Fibroblast of the aortic adventitia (primary cell): ENCODE results near the gene EML1. TPM values are rescaled to one million over a fixed set of nuclear protein-coding genes. Genes with fewer than 3 reads are reported as not detected.

ENCODE experiments used
- DNase-seq: peaks from one replicate; pipeline ENCODE4 v3.0.0-alpha.2; 2010; ENCODE audit warnings: low read depth
- H3K4me3 ChIP-seq: 2 replicates; pipeline ENCODE4 v1.5.1; 2011; ENCODE audit warnings: low read depth, mild to moderate bottlenecking, control low read depth, low read length, moderate library complexity
- total RNA-seq: library from RNA; depleted of rRNA; stranded (reverse); fragments of >200 nt; gene quantifications from 2 replicates; pipeline ENCODE4 v1.2.3, GENCODE V29; 2012; ENCODE audit warnings: low replicate concordance
- TF ChIP-seq, protein P1 (sequence below): IDR thresholded peaks from 2 replicates; pipeline ENCODE4 v1.5.1; 2011; ENCODE audit warnings: mild to moderate bottlenecking, low read length, control low read depth, inconsistent platforms; ENCODE audit not compliant: insufficient read depth

The EML1 gene
- total RNA-seq, 1 donor: 80.3 TPM

DNA sequence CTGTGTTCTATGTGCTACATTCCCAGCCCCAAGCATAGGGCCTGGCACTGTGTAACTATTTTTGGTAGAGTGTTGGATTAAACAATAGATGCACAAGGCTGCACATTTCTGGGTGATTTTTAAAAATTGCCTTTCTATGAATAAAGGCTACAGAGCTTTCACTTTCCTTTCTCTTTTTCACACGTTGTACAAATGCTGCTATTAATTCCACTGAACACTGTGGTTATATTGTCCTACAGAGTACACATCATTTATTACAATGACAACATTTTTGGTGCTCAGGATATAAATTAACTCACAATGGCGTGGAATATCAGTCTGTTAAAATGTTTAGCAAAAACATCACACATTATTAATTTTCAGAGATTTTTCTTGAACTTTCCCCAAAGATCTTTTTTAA lies 3.6 kb upstream of the EML1 start:
- no peak overlapping the region for H3K4me3 ChIP-seq
- DNase-seq: no peak
- TF ChIP-seq, protein P1, sequence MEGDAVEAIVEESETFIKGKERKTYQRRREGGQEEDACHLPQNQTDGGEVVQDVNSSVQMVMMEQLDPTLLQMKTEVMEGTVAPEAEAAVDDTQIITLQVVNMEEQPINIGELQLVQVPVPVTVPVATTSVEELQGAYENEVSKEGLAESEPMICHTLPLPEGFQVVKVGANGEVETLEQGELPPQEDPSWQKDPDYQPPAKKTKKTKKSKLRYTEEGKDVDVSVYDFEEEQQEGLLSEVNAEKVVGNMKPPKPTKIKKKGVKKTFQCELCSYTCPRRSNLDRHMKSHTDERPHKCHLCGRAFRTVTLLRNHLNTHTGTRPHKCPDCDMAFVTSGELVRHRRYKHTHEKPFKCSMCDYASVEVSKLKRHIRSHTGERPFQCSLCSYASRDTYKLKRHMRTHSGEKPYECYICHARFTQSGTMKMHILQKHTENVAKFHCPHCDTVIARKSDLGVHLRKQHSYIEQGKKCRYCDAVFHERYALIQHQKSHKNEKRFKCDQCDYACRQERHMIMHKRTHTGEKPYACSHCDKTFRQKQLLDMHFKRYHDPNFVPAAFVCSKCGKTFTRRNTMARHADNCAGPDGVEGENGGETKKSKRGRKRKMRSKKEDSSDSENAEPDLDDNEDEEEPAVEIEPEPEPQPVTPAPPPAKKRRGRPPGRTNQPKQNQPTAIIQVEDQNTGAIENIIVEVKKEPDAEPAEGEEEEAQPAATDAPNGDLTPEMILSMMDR: no peak

DNA sequence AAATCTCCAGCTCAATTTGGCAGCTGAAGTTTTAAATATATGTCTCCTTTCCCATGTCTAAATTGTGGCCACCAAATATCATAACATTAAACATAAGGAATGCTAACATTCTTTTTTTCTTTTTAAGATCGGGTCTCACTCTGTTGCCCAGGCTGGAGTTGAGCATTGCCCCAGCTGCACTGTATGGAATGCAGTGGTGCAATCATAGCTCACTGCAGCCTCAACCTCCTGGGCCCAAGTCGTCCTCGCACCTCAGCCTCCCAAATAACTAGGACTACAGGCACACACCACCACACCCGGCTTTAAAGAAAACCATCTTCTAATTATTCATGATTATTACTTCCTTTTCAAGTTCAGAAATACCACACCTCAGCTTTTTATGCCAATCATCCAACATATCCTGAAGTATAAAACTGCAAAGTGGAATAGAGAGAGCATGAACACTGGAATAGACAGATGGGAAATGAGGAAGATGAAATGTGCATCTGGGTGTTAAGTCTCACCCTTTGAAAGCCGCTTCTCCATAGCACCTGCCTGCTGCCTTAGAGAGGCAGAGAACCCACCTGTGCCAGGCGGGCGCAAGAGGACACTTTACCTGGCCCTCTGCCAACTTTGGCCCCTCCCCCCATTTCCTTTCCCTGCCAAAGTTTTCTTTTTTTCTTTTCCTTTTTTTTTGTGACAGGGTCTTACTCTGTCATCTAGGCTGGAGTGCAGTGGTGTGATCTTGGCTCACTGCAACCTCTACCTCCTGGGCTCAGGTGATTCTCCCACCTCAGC lies 2.8 kb upstream of the EML1 start:
- TF ChIP-seq, protein P1: no peak
- DNase-seq: no peak
- no peak overlapping the region for H3K4me3 ChIP-seq

DNA sequence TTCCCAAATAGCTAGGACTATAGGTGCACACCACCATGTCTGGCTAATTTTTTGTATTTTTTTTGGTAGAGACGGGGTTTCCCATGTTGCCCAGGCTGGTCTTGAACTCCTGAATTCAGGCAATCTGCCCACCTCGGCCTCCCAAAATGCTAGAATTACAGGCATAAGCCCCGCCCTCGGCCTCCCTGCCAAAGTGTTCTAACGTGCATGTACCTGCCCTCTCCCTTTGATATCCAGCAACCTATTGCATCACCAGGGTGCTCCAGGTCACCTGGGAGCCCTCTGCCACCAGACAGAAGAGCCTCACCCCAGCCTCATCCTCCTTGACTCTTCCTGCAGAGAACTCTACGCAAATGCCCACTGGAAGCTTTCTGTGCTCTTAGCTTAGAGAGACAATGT lies 2.2 kb upstream of the EML1 start:
- TF ChIP-seq, protein P1: no peak
- H3K4me3 ChIP-seq: no peak overlapping the region
- no peak for DNase-seq

DNA sequence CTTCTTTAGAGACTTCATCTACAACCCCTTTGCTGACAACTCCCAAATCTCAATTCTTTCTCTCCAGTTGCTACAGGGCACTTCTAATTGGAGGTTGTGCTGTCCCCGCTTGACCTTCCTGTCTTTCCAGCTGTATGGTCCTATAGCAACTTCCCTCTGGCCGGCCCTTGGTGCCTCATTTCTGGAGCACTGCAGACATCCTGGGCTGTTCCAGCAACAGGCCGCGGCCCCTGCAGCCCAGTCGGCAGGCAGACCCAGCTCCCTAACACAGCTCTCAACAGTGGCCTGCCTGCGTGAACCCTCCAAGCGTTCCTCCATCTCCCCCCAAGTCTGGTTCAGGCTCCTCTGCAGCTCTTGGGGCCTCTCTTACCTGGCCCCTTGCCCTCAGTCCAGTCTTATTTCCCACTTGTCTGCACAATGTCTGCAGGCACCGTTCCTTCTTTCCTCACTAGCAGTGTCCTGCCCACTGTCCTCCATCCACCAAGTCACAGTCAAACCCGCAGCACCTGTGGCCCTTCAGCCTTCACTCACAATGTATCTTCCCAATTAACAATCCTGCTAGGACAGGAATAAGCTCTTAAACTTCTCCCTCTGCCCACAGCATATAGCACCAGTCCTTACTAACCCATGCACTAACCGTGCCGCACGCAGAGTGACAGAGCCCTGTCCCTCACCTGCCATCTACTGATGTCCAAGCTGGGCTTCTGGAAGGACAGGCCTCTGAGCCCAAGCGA lies 1.6 kb upstream of the EML1 start:
- TF ChIP-seq, protein P1: no peak
- no peak overlapping the region for H3K4me3 ChIP-seq
- DNase-seq: no peak

DNA sequence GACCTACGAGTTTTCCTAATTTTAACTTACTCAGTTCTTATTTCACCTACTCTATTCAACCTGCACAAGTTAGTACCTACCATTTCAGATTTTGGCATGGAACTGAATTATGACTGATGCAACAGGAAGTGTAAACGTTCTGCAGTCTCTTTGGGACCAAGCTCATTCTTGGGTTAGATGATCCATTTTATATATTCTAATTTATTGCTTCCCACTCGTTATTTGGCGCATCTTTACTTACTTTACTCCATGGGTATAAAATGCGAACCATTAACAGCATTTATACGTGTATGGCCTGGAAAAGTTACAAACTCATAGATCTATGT lies 1.0 kb upstream of the EML1 start:
- TF ChIP-seq, protein P1: no peak
- H3K4me3 ChIP-seq: no peak overlapping the region
- DNase-seq: no peak

DNA sequence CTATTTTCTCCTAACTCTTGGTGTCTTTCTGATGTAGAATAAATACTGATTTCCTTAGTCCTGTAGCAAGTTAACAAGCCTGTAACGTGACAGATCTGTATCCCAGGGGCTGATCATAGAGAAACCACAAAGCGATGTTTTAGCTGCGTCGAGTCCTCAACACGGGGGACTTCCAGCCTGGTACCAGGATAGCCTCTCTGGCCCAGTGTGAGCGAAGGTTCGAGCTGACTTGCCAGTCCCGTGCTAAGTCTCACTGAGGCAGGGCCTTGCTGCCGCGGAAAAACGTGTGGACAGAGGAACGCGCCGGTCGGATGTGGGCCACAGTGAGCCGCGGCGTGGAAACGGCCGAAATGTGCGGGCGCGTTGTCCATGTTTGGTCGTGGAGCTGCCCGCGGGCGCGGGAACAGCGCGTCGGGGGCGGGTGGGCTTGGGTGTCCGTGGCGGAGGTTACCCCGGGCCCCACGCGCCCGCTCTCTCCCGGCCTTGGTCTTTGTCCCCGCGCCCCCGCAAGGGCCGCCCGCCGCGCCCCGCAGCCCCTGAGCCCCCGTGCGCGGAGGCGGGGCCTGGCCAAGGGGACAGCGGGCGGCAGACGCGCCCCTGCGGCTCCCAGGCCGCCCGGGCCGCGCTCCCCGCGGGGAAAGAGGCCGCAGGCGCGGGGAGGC lies 531 bp upstream of the EML1 start:
- TF ChIP-seq, protein P1: no peak
- H3K4me3 ChIP-seq: peak overlapping the region; percentile 61
- peak; percentile 36 for DNase-seq
